ENCODE data around the gene GRIK4.
"Not testable (repeated sequence)": the region's sequence is repeated elsewhere in the genome, so short reads cannot be mapped to it uniquely, and the experiment has no call there.

The GRIK4 gene

GRCh38 chr11:120756931-120757330 is 245.4 kb downstream of the GRIK4 start:
- H3K27ac ChIP-seq (replicated peaks) = no peak overlapping the region
- TF ChIP-seq POLR2AphosphoS5 (IDR thresholded peaks at IDR 0.05; ENCODE audit: low read depth) = no peak
- TF ChIP-seq GABPA (IDR thresholded peaks at IDR 0.05; ENCODE audit: low read depth) = no peak
- no peak for TF ChIP-seq REST (IDR thresholded peaks at IDR 0.05; ENCODE audit: insufficient replicate concordance, low read depth)
- no peak for TF ChIP-seq CTCF (IDR thresholded peaks at IDR 0.05; ENCODE audit: insufficient read depth, low read length)
- TF ChIP-seq SPI1 (IDR thresholded peaks at IDR 0.05; ENCODE audit: borderline replicate concordance, low read depth) = no peak
- no peaks in the 10 kb centered on the region for H3K27me3 ChIP-seq (ENCODE audit: insufficient read depth, poor library complexity, severe bottlenecking)
- H3K4me3 ChIP-seq (replicated peaks; ENCODE audit: insufficient read depth, low read length) = no peak overlapping the region
- DNase-seq (ENCODE audit: low read depth in 1 of 2, low spot score in 1 of 2) = no peak

- TF ChIP-seq GABPA (IDR thresholded peaks at IDR 0.05; ENCODE audit: low read depth) (no peak), REST (IDR thresholded peaks at IDR 0.05; ENCODE audit: insufficient replicate concordance, low read depth) (no peak), POLR2AphosphoS5 (IDR thresholded peaks at IDR 0.05; ENCODE audit: low read depth) (no peak), CTCF (IDR thresholded peaks at IDR 0.05; ENCODE audit: insufficient read depth, low read length) (no peak), SPI1 (IDR thresholded peaks at IDR 0.05; ENCODE audit: borderline replicate concordance, low read depth) (no peak)
- H3K27ac ChIP-seq (replicated peaks) = no peak overlapping the region
- no peak for DNase-seq (ENCODE audit: low read depth in 1 of 2, low spot score in 1 of 2)
- H3K27me3 ChIP-seq (ENCODE audit: insufficient read depth, poor library complexity, severe bottlenecking) = no peaks in the 10 kb centered on the region
- H3K4me3 ChIP-seq (replicated peaks; ENCODE audit: insufficient read depth, low read length) = no peak overlapping the region
Measured at GRCh38 chr11:120759046-120759445, 247.5 kb downstream of the GRIK4 start.

GRCh38 chr11:120765710-120766109 is 254.2 kb downstream of the GRIK4 start:
- H3K27ac ChIP-seq (replicated peaks); H3K4me3 ChIP-seq (replicated peaks; ENCODE audit: insufficient read depth, low read length); H3K27me3 ChIP-seq (ENCODE audit: insufficient read depth, poor library complexity, severe bottlenecking); DNase-seq (ENCODE audit: low read depth in 1 of 2, low spot score in 1 of 2): not testable (repeated sequence)

- Histone ChIP-seq H3K4me3 (replicated peaks; ENCODE audit: insufficient read depth, low read length) (no peak overlapping the region), H3K27ac (replicated peaks) (no peak overlapping the region), H3K27me3 (ENCODE audit: insufficient read depth, poor library complexity, severe bottlenecking) (no peaks in the 10 kb centered on the region)
- DNase-seq (ENCODE audit: low read depth in 1 of 2, low spot score in 1 of 2) = no peak
- TF ChIP-seq GABPA (IDR thresholded peaks at IDR 0.05; ENCODE audit: low read depth) (no peak), POLR2AphosphoS5 (IDR thresholded peaks at IDR 0.05; ENCODE audit: low read depth) (no peak), SPI1 (IDR thresholded peaks at IDR 0.05; ENCODE audit: borderline replicate concordance, low read depth) (no peak), CTCF (IDR thresholded peaks at IDR 0.05; ENCODE audit: insufficient read depth, low read length) (no peak), REST (IDR thresholded peaks at IDR 0.05; ENCODE audit: insufficient replicate concordance, low read depth) (no peak)
Measured at GRCh38 chr11:120766318-120766717, 254.8 kb downstream of the GRIK4 start.
